ENCODE measurements around the gene PHC2. TPM values are rescaled to one million over a fixed set of nuclear protein-coding genes. Genes with fewer than 3 reads are reported as not detected.

Gene PHC2
- total and polyA plus RNA-seq, 9 of the 15 experiments (the other 6 are each of a cell fraction or from before 2014, with no cell fraction given), result 3.1 to 67.6 (median 34.6) TPM

DNA sequence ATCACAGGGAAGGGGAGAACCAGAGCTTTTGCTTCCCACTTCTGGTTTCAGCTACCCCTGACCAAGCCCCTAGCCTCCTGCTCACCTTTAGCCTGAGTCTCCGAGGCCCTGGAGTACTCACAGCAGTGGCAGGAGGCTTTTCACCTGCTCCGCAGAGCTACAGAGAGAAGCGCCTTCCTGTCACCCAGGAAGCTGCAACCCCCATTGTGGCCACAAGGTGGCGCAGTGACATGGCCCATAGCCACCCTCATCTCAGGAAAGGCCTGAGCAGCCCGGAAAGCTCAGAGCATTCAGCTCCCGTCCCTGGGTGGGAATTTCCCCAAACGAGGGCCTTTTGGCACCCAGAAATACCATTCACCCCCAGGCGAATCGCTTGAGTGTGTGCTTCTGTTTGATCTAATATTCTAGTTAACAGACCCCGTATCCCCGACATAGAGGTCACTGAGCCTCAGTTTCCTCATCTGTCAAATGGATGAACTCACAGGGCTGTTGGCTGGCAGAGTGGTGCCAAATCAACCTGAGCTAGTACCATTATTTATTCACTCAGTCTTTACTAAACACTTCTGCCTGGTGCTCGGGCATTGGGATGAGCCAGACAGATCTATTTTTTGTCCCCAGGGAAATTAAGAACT lies 135.3 kb downstream of the PHC2 start (continued):
- TF ChIP-seq, protein P1, sequence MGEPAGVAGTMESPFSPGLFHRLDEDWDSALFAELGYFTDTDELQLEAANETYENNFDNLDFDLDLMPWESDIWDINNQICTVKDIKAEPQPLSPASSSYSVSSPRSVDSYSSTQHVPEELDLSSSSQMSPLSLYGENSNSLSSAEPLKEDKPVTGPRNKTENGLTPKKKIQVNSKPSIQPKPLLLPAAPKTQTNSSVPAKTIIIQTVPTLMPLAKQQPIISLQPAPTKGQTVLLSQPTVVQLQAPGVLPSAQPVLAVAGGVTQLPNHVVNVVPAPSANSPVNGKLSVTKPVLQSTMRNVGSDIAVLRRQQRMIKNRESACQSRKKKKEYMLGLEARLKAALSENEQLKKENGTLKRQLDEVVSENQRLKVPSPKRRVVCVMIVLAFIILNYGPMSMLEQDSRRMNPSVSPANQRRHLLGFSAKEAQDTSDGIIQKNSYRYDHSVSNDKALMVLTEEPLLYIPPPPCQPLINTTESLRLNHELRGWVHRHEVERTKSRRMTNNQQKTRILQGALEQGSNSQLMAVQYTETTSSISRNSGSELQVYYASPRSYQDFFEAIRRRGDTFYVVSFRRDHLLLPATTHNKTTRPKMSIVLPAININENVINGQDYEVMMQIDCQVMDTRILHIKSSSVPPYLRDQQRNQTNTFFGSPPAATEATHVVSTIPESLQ (CRISPR knock-in tag; IDR thresholded peaks at IDR 0.05), result no peak
- TF ChIP-seq BCOR (IDR thresholded peaks at IDR 0.05) (peak; percentile 93), XRCC3 (IDR thresholded peaks at IDR 0.05) (no peak), SP2 (IDR thresholded peaks at IDR 0.05; ENCODE audit: extremely low read depth, low read depth, low read length, poor library complexity, severe bottlenecking) (no peak), CC2D1A (IDR thresholded peaks at IDR 0.05) (0 out of 2 replicates have a peak, but pooled peaks have one; percentile 65), SMC3 (conservative IDR thresholded peaks at IDR 0.05; ENCODE audit: insufficient read depth, low read depth, low read length) (peak; percentile 99), ZNF224 (CRISPR knock-in tag; IDR thresholded peaks at IDR 0.05) (no peak), NRF1 (conservative IDR thresholded peaks at IDR 0.05 in 1 of 2, IDR thresholded peaks at IDR 0.05 in 1 of 2) (0 out of 4 replicates have a peak, but pooled peaks of 1 of the 2 experiments have one; percentile 26), ZNF785 (CRISPR knock-in tag; IDR thresholded peaks at IDR 0.05) (no peak), SMARCA4 (IDR thresholded peaks at IDR 0.05) (no peak), KDM1A (IDR thresholded peaks at IDR 0.05) (peak; percentile 48 to 71; a peak in 3 of 4 replicates), CCNT2 (IDR thresholded peaks at IDR 0.05; ENCODE audit: borderline replicate concordance, extremely low read depth, insufficient read length, low read depth, low read length) (no peak), NR3C1 (CRISPR knock-in tag; IDR thresholded peaks at IDR 0.05) (no peak)
- TF ChIP-seq, protein P2, sequence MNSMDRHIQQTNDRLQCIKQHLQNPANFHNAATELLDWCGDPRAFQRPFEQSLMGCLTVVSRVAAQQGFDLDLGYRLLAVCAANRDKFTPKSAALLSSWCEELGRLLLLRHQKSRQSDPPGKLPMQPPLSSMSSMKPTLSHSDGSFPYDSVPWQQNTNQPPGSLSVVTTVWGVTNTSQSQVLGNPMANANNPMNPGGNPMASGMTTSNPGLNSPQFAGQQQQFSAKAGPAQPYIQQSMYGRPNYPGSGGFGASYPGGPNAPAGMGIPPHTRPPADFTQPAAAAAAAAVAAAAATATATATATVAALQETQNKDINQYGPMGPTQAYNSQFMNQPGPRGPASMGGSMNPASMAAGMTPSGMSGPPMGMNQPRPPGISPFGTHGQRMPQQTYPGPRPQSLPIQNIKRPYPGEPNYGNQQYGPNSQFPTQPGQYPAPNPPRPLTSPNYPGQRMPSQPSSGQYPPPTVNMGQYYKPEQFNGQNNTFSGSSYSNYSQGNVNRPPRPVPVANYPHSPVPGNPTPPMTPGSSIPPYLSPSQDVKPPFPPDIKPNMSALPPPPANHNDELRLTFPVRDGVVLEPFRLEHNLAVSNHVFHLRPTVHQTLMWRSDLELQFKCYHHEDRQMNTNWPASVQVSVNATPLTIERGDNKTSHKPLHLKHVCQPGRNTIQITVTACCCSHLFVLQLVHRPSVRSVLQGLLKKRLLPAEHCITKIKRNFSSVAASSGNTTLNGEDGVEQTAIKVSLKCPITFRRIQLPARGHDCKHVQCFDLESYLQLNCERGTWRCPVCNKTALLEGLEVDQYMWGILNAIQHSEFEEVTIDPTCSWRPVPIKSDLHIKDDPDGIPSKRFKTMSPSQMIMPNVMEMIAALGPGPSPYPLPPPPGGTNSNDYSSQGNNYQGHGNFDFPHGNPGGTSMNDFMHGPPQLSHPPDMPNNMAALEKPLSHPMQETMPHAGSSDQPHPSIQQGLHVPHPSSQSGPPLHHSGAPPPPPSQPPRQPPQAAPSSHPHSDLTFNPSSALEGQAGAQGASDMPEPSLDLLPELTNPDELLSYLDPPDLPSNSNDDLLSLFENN (IDR thresholded peaks at IDR 0.05; ENCODE audit: low read depth in 2 of 2, low read length in 2 of 2), result no peak

Data from K562 (cell line).